IMR-90 (cell line): ENCODE data around the gene RAP2C. TPM values are rescaled to one million over a fixed set of nuclear protein-coding genes. Genes with fewer than 3 reads are reported as not detected.

ENCODE experiments used
- ATAC-seq: fragments of 200-7000 bp; cut with Tn5 transposase; 2 replicates; pipeline ENCODE4 v1.9.1; 2020; ENCODE audit warnings: low read depth, mild to moderate bottlenecking, moderate library complexity
- BruUV-seq: library from RNA; stranded (reverse); fragments of 400-500 nt; replicated peaks from 2 replicates; lab custom pipeline; 2021; lab: Mats Ljungman, UMichigan
- CTCF ChIA-PET: fragments of 300-600 bp; formaldehyde crosslinking; extraction: SDS; loops from one replicate; lab custom pipeline; 2021; ENCODE audit warnings: antibody characterized with exemption; lab: Yijun Ruan, JAX
- POLR2A ChIA-PET: fragments of 300-600 bp; sonication (Branson Sonifier 250); formaldehyde crosslinking; loops from one replicate; lab custom pipeline; 2022; ENCODE audit warnings: antibody characterized with exemption; ENCODE audit not compliant: unreplicated experiment; lab: Charles Lee
- DNase-seq: peaks from one replicate; pipeline ENCODE4 v3.0.0; 2013
- H2AFZ ChIP-seq: replicated peaks from 2 replicates; pipeline ENCODE3; 2013; ENCODE audit warnings: low read length, mild to moderate bottlenecking; ENCODE audit not compliant: poor library complexity
- H2AK5ac ChIP-seq: 2 replicates; pipeline ENCODE4 v1.6.1; 2013; ENCODE audit warnings: low read depth, low read length, inconsistent platforms
- H2AK9ac ChIP-seq: replicated peaks from 2 replicates; pipeline ENCODE3; 2013; ENCODE audit warnings: mild to moderate bottlenecking, low read depth, low read length, moderate library complexity; ENCODE audit not compliant: poor library complexity
- H2BK120ac ChIP-seq: 2 replicates; pipeline ENCODE4 v1.6.1; 2013; ENCODE audit warnings: low read depth, low read length, inconsistent platforms
- H2BK15ac ChIP-seq: 3 replicates; pipeline ENCODE4 v1.6.1; 2013; ENCODE audit warnings: low read depth, low read length, inconsistent platforms
- H2BK20ac ChIP-seq: 2 replicates; pipeline ENCODE4 v1.6.1; 2013; ENCODE audit warnings: low read depth, mild to moderate bottlenecking, inconsistent platforms, low read length, moderate library complexity
- H2BK5ac ChIP-seq: 2 replicates; pipeline ENCODE4 v1.6.1; 2013; ENCODE audit warnings: mild to moderate bottlenecking, low read depth, low read length, inconsistent platforms; ENCODE audit not compliant: poor library complexity, severe bottlenecking
- H3K14ac ChIP-seq: replicated peaks from 2 replicates; pipeline ENCODE4 v1.6.1; 2013; ENCODE audit warnings: low read depth, low read length, inconsistent platforms
- H3K18ac ChIP-seq: 2 replicates; pipeline ENCODE4 v1.6.1; 2013; ENCODE audit warnings: low read depth, low read length, control low read depth
- H3K23ac ChIP-seq: 2 replicates; pipeline ENCODE4 v1.6.1; 2013; ENCODE audit warnings: low read depth, low read length, inconsistent platforms
- H3K27ac ChIP-seq: 2 replicates; pipeline ENCODE4 v1.5.1; 2013; ENCODE audit warnings: mild to moderate bottlenecking, control low read depth, low read length; ENCODE audit not compliant: insufficient read depth
- H3K27me3 ChIP-seq: 2 replicates; pipeline ENCODE4 v1.6.1; 2013; ENCODE audit warnings: low read length; ENCODE audit not compliant: control insufficient read depth, insufficient read depth
- H3K36me3 ChIP-seq: 2 replicates; pipeline ENCODE4 v1.6.1; 2013; ENCODE audit warnings: low read length, mixed read lengths; ENCODE audit not compliant: control insufficient read depth, insufficient read depth
- H3K4ac ChIP-seq: 2 replicates; pipeline ENCODE4 v1.6.1; 2013; ENCODE audit warnings: low read depth, low read length, inconsistent platforms
- H3K4me1 ChIP-seq: 2 replicates; pipeline ENCODE4 v1.6.1; 2013; ENCODE audit warnings: low read length, mixed read lengths; ENCODE audit not compliant: control insufficient read depth, insufficient read depth
- H3K4me2 ChIP-seq: 2 replicates; pipeline ENCODE4 v1.6.1; 2013; ENCODE audit warnings: low read depth, mild to moderate bottlenecking, control low read depth, low read length, moderate library complexity
- H3K4me3 ChIP-seq: 2 replicates; pipeline ENCODE4 v1.5.1; 2013; ENCODE audit warnings: low read depth, mild to moderate bottlenecking, control low read depth, low read length, moderate library complexity; ENCODE audit not compliant: insufficient read depth
- H3K56ac ChIP-seq: 2 replicates; pipeline ENCODE4 v1.6.1; 2013; ENCODE audit warnings: low read length, inconsistent platforms; ENCODE audit not compliant: insufficient read depth; ENCODE audit errors: extremely low read depth
- H3K79me1 ChIP-seq, 2 experiments: 2 replicates each; pipeline ENCODE4 v1.6.1; 2013; ENCODE audit warnings: low read length in 2 of 2, inconsistent platforms in 1 of 2, low read depth in 1 of 2
- H3K9ac ChIP-seq: 2 replicates; pipeline ENCODE4 v1.6.1; 2013; ENCODE audit warnings: low read depth, low read length, control low read depth
- H3K9me1 ChIP-seq: 2 replicates; pipeline ENCODE4 v1.6.1; 2013; ENCODE audit warnings: low read length, inconsistent platforms; ENCODE audit not compliant: insufficient read depth
- H3K9me3 ChIP-seq: 2 replicates; pipeline ENCODE4 v1.6.1; 2013; ENCODE audit warnings: low read length; ENCODE audit not compliant: control insufficient read depth, insufficient read depth
- H4K20me1 ChIP-seq: 2 replicates; pipeline ENCODE4 v1.6.1; 2013; ENCODE audit warnings: low read length, inconsistent platforms; ENCODE audit not compliant: insufficient read depth
- H4K5ac ChIP-seq: 2 replicates; pipeline ENCODE4 v1.6.1; 2013; ENCODE audit warnings: mild to moderate bottlenecking, low read depth, low read length, control low read depth
- H4K8ac ChIP-seq, 2 experiments: 2 replicates each; pipeline ENCODE4 v1.6.1; 2013; ENCODE audit warnings: low read depth in 2 of 2, low read length in 2 of 2, control low read depth in 1 of 2, inconsistent platforms in 1 of 2
- H4K91ac ChIP-seq: 2 replicates; pipeline ENCODE4 v1.6.1; 2013; ENCODE audit warnings: low read depth, low read length, inconsistent platforms; ENCODE audit not compliant: insufficient read depth
- BHLHE40 ChIP-seq: fragments of 150-350 bp; IDR thresholded peaks from 2 replicates; pipeline ENCODE4 v1.6.1; 2016; ENCODE audit warnings: mild to moderate bottlenecking, low read depth, low read length
- CEBPB ChIP-seq: IDR thresholded peaks from 2 replicates; pipeline ENCODE4 v1.6.1; 2012; ENCODE audit warnings: low read depth, low read length, improper control_type of control experiment
- CHD1 ChIP-seq: IDR thresholded peaks from 2 replicates; pipeline ENCODE4 v1.6.1; 2012; ENCODE audit warnings: low read depth, low read length, improper control_type of control experiment
- FOS ChIP-seq: fragments of 150-350 bp; IDR thresholded peaks from 2 replicates; pipeline ENCODE4 v1.6.1; 2016; ENCODE audit warnings: low read depth, low read length
- MAFK ChIP-seq: IDR thresholded peaks from 2 replicates; pipeline ENCODE4 v1.6.1; 2012; ENCODE audit warnings: low read depth, low read length, improper control_type of control experiment
- MAZ ChIP-seq: IDR thresholded peaks from 2 replicates; pipeline ENCODE4 v1.6.1; 2012; ENCODE audit warnings: low read depth, mild to moderate bottlenecking, low read length, improper control_type of control experiment, moderate library complexity, borderline replicate concordance
- MXI1 ChIP-seq: IDR thresholded peaks from 2 replicates; pipeline ENCODE4 v1.6.1; 2012; ENCODE audit warnings: low read depth, mild to moderate bottlenecking, low read length, moderate library complexity, borderline replicate concordance
- NFE2L2 ChIP-seq: fragments of 150-350 bp; IDR thresholded peaks from 2 replicates; pipeline ENCODE4 v1.6.1; 2016; ENCODE audit warnings: low read depth, mild to moderate bottlenecking, low read length
- POLR2A ChIP-seq: IDR thresholded peaks from 2 replicates; pipeline ENCODE4 v1.6.1; 2012; ENCODE audit warnings: mild to moderate bottlenecking, low read depth, low read length
- RAD21 ChIP-seq: IDR thresholded peaks from 2 replicates; pipeline ENCODE4 v1.6.1; 2012; ENCODE audit warnings: low read length, improper control_type of control experiment
- RCOR1 ChIP-seq: IDR thresholded peaks from 2 replicates; pipeline ENCODE4 v1.6.1; 2012; ENCODE audit warnings: mild to moderate bottlenecking, low read length, improper control_type of control experiment; ENCODE audit not compliant: insufficient replicate concordance
- RFX5 ChIP-seq: IDR thresholded peaks from 2 replicates; pipeline ENCODE4 v1.8.0; 2012; ENCODE audit warnings: low read depth, mild to moderate bottlenecking, low read length, moderate library complexity
- SMC3 ChIP-seq: fragments of 150-350 bp; IDR thresholded peaks from 2 replicates; pipeline ENCODE4 v1.6.1; 2016; ENCODE audit warnings: low read depth, mild to moderate bottlenecking, antibody characterized with exemption, low read length, moderate library complexity
- dilution Hi-C: fragments of 300-500 bp; cut with HindIII; formaldehyde crosslinking; loops from one replicate; pipeline ENCODE4 v1.14.3; 2018; ENCODE audit warnings: low sequenced_read_pairs; ENCODE audit not compliant: unreplicated experiment
- in situ Hi-C: fragments of 300-500 bp; cut with MboI; formaldehyde crosslinking; loops from 3 replicates; pipeline ENCODE4 v1.14.3; 2019; ENCODE audit warnings: low sequenced_read_pairs, inconsistent platforms, mixed read lengths
- intact Hi-C: fragments of 100-400 bp; cut with micrococcal nuclease; formaldehyde crosslinking; loops from 2 replicates; pipeline ENCODE4 v1.10.0; 2022
- polyA plus RNA-seq, 3 experiments: library from polyadenylated mRNA; depleted of rRNA; stranded (reverse); fragments of >200 nt; gene quantifications; 2 replicates each; pipeline ENCODE4 v1.2.3, GENCODE V29; 2012; ENCODE audit warnings: low replicate concordance in 1 of 3
- total RNA-seq: library from RNA; depleted of rRNA; stranded (reverse); fragments of >200 nt; gene quantifications from 2 replicates; pipeline ENCODE4 v1.2.3, GENCODE V29; 2012
- TF ChIP-seq, protein P1 (sequence below): fragments of 150-350 bp; IDR thresholded peaks from 2 replicates; pipeline ENCODE4 v1.6.1; 2017; ENCODE audit warnings: mild to moderate bottlenecking, antibody characterized with exemption, low read length, low read depth
- TF ChIP-seq, protein P2 (sequence below): conservative IDR thresholded peaks from 2 replicates; pipeline ENCODE4 v1.5.1; 2012; ENCODE audit warnings: mild to moderate bottlenecking, low read depth, low read length, improper control_type of control experiment
- TF ChIP-seq, protein P3 (sequence below): fragments of 150-350 bp; IDR thresholded peaks from 2 replicates; pipeline ENCODE4 v1.6.1; 2016; ENCODE audit warnings: low read depth, mild to moderate bottlenecking, low read length, moderate library complexity, borderline replicate concordance

The RAP2C gene
- total and polyA plus RNA-seq, 2 of the 4 experiments (the other 2 are of a cell fraction): 7.6 to 24.9 TPM

DNA sequence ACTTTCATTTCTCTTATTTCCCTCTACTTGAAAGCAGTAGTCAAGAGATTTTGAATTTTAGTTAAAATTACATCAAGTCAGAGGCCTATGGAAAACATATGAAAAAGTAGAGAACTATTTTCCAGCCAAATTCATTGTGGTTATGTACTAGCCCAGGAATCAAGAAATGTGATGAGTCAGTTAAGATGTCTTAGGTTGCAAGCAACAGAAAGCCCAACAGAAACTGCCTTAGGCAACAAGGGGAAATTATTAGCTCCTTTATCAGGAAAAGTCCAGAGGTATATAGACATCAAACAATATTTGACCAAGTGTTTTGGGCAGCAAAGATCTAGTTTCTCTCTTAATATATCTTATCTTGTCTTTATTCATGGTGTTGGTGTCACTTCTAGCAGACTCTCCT, 53.6 kb downstream of the RAP2C start:
- ChIA-PET CTCF (no interaction called here), POLR2A (interaction anchor here (0.5 kb wide), 1 partner anchor 45 kb away, joined by 4 read pairs; no protein-coding TSS in a partner anchor)
- Histone ChIP-seq H2BK120ac (no peak overlapping the region), H3K4me2 (no peak overlapping the region), H3K27ac (no peak overlapping the region), H3K9me3 (no peaks in the 10 kb centered on the region), H3K18ac (no peak overlapping the region), H2BK5ac (no peak overlapping the region), H2BK15ac (no peak overlapping the region), H3K79me1 (no peaks in the 10 kb centered on the region), H3K9ac (no peak overlapping the region), H3K36me3 (no peaks in the 10 kb centered on the region), H2BK20ac (no peak overlapping the region), H4K8ac (no peak overlapping the region), H3K56ac (no peak overlapping the region), H3K4ac (no peak overlapping the region), H4K20me1 (no peaks in the 10 kb centered on the region), H2AK9ac (no peak overlapping the region), H3K9me1 (no peaks in the 10 kb centered on the region), H2AK5ac (no peak overlapping the region), H3K23ac (no peak overlapping the region), H4K5ac (no peak overlapping the region), H3K27me3 (peaks cover 2% of the 10 kb centered on the region; the same call in 1 of the 2 replicates), H3K4me1 (no peaks in the 10 kb centered on the region), H3K14ac (no peak overlapping the region), H3K4me3 (no peak overlapping the region), H2AFZ (no peak overlapping the region), H4K91ac (no peak overlapping the region)
- DNase-seq (no peak), ATAC-seq (no peak)
- TF ChIP-seq, protein P1, sequence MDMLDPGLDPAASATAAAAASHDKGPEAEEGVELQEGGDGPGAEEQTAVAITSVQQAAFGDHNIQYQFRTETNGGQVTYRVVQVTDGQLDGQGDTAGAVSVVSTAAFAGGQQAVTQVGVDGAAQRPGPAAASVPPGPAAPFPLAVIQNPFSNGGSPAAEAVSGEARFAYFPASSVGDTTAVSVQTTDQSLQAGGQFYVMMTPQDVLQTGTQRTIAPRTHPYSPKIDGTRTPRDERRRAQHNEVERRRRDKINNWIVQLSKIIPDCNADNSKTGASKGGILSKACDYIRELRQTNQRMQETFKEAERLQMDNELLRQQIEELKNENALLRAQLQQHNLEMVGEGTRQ: no peak
- TF ChIP-seq, protein P2, sequence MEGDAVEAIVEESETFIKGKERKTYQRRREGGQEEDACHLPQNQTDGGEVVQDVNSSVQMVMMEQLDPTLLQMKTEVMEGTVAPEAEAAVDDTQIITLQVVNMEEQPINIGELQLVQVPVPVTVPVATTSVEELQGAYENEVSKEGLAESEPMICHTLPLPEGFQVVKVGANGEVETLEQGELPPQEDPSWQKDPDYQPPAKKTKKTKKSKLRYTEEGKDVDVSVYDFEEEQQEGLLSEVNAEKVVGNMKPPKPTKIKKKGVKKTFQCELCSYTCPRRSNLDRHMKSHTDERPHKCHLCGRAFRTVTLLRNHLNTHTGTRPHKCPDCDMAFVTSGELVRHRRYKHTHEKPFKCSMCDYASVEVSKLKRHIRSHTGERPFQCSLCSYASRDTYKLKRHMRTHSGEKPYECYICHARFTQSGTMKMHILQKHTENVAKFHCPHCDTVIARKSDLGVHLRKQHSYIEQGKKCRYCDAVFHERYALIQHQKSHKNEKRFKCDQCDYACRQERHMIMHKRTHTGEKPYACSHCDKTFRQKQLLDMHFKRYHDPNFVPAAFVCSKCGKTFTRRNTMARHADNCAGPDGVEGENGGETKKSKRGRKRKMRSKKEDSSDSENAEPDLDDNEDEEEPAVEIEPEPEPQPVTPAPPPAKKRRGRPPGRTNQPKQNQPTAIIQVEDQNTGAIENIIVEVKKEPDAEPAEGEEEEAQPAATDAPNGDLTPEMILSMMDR: no peak
- no peak for TF ChIP-seq BHLHE40
- TF ChIP-seq, protein P3, sequence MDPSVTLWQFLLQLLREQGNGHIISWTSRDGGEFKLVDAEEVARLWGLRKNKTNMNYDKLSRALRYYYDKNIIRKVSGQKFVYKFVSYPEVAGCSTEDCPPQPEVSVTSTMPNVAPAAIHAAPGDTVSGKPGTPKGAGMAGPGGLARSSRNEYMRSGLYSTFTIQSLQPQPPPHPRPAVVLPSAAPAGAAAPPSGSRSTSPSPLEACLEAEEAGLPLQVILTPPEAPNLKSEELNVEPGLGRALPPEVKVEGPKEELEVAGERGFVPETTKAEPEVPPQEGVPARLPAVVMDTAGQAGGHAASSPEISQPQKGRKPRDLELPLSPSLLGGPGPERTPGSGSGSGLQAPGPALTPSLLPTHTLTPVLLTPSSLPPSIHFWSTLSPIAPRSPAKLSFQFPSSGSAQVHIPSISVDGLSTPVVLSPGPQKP: no peak
- TF ChIP-seq RCOR1: no peak
- no peak for TF ChIP-seq NFE2L2
- TF ChIP-seq POLR2A: no peak
- no peak for TF ChIP-seq CHD1
- no peak for TF ChIP-seq FOS
- no peak for TF ChIP-seq MAZ
- TF ChIP-seq CEBPB: no peak
- TF ChIP-seq SMC3: no peak
- TF ChIP-seq MXI1: no peak
- no peak for TF ChIP-seq MAFK
- no peak for TF ChIP-seq RFX5
- no peak for TF ChIP-seq RAD21
- dilution Hi-C loops: no loop called here
- in situ Hi-C loops: no loop called here
- no TSS peak for BruUV-seq
- intact Hi-C loops: no loop called here
